ENCODE data around the gene EFTUD2. TPM values are rescaled to one million over a fixed set of nuclear protein-coding genes. Genes with fewer than 3 reads are reported as not detected.

EFTUD2 gene
- total RNA-seq, 4 donors from 2014 or later = 37.4 to 136 (median 65.4) TPM

DNA sequence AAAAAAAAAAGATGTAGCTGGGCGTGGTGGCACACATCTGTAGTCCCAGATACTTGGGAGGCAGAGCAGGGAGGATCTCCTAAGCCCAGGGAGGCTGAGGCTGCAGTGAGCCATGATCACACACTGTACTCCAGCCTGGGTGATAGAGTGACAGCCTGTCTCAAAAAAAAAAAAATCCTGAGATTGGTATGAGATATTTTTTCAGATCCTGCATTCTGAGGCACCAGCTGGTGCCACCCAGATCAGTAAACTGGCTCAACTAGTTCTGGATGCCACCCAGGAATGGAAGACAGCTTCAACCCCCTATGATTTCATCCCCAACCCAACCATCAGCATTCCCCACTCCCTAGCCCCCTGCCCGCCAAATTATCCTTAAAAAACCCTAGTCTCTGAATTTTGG is 62.0 kb downstream of the EFTUD2 start:
- intact Hi-C loops (cut with DNase I; ENCODE audit: low total_unique reads) = no loop called here
- TF ChIP-seq, protein P1, sequence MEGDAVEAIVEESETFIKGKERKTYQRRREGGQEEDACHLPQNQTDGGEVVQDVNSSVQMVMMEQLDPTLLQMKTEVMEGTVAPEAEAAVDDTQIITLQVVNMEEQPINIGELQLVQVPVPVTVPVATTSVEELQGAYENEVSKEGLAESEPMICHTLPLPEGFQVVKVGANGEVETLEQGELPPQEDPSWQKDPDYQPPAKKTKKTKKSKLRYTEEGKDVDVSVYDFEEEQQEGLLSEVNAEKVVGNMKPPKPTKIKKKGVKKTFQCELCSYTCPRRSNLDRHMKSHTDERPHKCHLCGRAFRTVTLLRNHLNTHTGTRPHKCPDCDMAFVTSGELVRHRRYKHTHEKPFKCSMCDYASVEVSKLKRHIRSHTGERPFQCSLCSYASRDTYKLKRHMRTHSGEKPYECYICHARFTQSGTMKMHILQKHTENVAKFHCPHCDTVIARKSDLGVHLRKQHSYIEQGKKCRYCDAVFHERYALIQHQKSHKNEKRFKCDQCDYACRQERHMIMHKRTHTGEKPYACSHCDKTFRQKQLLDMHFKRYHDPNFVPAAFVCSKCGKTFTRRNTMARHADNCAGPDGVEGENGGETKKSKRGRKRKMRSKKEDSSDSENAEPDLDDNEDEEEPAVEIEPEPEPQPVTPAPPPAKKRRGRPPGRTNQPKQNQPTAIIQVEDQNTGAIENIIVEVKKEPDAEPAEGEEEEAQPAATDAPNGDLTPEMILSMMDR (IDR thresholded peaks at IDR 0.05) = no peak
- TF ChIP-seq POLR2A (IDR thresholded peaks at IDR 0.05) (no peak), POLR2AphosphoS5 (IDR thresholded peaks at IDR 0.05) (no peak), EP300 (IDR thresholded peaks at IDR 0.05; ENCODE audit: low read depth) (no peak)

DNA sequence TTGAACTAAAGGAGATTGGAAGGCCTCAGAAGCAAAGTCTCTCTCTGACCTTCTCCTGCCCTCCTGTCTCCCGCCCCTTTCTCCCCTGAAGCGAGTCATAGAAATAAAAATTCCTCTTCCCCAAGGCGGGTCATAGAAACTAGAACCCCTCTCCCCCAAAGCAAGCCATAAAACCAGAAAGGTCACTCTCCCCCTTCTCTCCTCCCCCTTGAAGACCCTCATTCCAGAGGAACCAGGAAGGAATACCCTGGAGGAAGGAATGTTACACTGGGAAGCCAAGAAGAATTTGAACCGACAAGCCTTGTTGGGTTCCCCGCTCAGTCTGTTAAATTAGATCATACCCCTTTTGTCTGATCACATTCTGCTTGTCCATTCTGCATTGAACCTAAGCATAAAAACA is 66.4 kb downstream of the EFTUD2 start:
- in situ Hi-C loops (cut with MboI; ENCODE audit: low pct_ligation_motif_present in 1 of 4, low pct_unique_long_range_greater_than_20kb in 1 of 4, low sequenced_read_pairs in 3 of 4) (no loop called here), intact Hi-C loops (cut with DNase I; ENCODE audit: low total_unique reads) (no loop called here)
- WGBS, 2 donors (ENCODE audit: low coverage in 1 of 2) = 68 to 77% methylated on average over 3 to 5 of the region's 5 CpGs
- Histone ChIP-seq H3K4me1 (peaks cover 0 to 20% (median 12%) of the 10 kb centered on the region in 4 donors), H3K36me3 (no peaks in the 10 kb centered on the region), H3K4me3 (no peak overlapping the region), H3K27me3 (peaks cover 80% of the 10 kb centered on the region), H3K27ac (no peak overlapping the region), H3K9me3 (no peaks in the 10 kb centered on the region)
- TF ChIP-seq POLR2A (IDR thresholded peaks at IDR 0.05) (no peak), POLR2AphosphoS5 (IDR thresholded peaks at IDR 0.05) (no peak), EP300 (IDR thresholded peaks at IDR 0.05; ENCODE audit: low read depth) (no peak)
- TF ChIP-seq, protein P1 (IDR thresholded peaks at IDR 0.05) = no peak
- DNase-seq = no peak

More for the DNA sequence above, 62.0 kb downstream of the EFTUD2 start:
- no peak overlapping the region for H3K27ac ChIP-seq
- peaks cover 39% of the 10 kb centered on the region for H3K27me3 ChIP-seq
- in situ Hi-C loops (cut with MboI; ENCODE audit: low pct_ligation_motif_present in 1 of 4, low pct_unique_long_range_greater_than_20kb in 1 of 4, low sequenced_read_pairs in 3 of 4) = no loop called here
- no peaks in the 10 kb centered on the region for H3K36me3 ChIP-seq
- H3K9me3 ChIP-seq = no peaks in the 10 kb centered on the region
- H3K4me1 ChIP-seq = no peaks in the 10 kb centered on the region
- 26 to 69% methylated on average over 2 of the region's 2 CpGs for WGBS, 2 donors (ENCODE audit: low coverage in 1 of 2)
- H3K4me3 ChIP-seq = no peak overlapping the region
- no peak for DNase-seq

DNA sequence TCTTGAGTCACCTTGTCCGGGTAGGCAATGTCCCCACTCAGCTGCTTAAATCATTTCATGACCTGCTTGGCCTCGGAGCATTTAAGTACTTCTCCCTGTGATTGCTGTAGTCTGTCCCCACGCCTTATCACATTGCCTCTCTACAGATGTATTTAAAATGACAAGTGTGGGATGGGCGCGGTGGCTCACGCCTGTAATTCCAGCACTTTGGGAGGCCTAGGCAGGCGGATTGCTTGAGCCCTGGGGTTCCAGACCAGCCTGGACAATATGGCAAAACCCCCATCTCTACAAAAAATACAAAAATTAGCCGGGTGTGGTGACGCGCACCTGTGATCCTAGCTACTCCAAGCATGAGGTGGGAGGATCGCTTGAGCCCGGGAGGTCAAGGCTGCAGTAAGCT is 67.9 kb downstream of the EFTUD2 start:
- Histone ChIP-seq H3K4me3 (no peak overlapping the region), H3K4me1 (peaks cover 0 to 20% (median 12%) of the 10 kb centered on the region in 4 donors), H3K9me3 (no peaks in the 10 kb centered on the region), H3K27me3 (peaks cover 94% of the 10 kb centered on the region), H3K27ac (no peak overlapping the region), H3K36me3 (no peaks in the 10 kb centered on the region)
- TF ChIP-seq POLR2AphosphoS5 (IDR thresholded peaks at IDR 0.05) = no peak
- TF ChIP-seq, protein P1 (IDR thresholded peaks at IDR 0.05) = no peak
- no peak for TF ChIP-seq EP300 (IDR thresholded peaks at IDR 0.05; ENCODE audit: low read depth)
- TF ChIP-seq POLR2A (IDR thresholded peaks at IDR 0.05) = no peak
- intact Hi-C loops (cut with DNase I; ENCODE audit: low total_unique reads) = no loop called here
- DNase-seq = no peak
- in situ Hi-C loops (cut with MboI; ENCODE audit: low pct_ligation_motif_present in 1 of 4, low pct_unique_long_range_greater_than_20kb in 1 of 4, low sequenced_read_pairs in 3 of 4) = no loop called here
- 77% methylated on average over 12 of the region's 12 CpGs; no CpG with 5 or more reads in 1 of the 2 donors for WGBS, 2 donors (ENCODE audit: low coverage in 1 of 2)

DNA sequence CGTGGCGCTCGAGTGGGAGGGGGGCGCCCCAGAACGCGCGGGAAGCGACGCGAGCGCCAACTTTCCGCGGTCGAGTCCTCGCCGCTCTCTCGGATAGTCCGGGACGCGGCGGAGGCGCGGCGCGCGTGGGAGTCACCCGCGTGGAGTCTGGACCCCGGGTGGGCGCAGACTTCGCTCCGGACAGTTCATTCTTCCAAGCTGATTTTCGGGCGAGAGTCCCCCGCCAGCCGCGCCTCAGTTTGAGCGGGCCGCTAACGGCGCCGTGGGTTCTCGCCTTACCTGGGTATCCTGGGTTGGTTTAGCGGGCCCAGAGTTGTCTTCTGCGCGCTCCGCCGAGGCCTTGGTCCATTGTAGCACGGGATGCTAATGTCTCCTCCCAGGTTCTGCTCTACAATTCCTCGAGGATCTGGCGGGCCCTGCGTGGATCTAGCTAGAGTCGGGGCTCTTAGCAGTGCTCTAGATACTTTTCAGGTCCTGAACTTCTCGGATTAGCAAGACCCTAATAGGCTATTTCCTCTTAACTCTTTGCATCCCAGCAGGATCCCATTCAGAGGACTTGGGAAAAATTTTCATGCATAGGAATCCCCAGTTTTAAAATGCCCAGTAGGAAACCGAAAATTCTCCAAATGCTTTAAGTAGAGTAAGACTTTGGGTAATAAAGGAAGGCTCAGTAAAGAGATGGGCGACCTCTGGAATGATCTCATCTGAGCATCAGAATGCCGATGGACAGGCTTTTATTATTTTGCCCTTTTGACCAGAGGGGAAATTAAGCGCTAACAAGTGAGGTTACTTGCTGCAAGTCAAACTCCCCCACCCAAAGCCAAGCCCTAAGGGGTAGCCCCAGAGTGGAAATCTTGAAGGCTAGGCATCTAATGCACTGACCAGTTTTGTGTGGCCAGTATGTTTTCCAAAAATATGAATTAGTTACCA is 68.6 kb downstream of the EFTUD2 start:
- intact Hi-C loops (cut with DNase I; ENCODE audit: low total_unique reads) = no loop called here
- H3K27ac ChIP-seq = peak overlapping the region; percentile 81 to 89 (median 86)
- 5 to 11% methylated on average over 3 to 35 of the region's 58 CpGs for WGBS, 2 donors (ENCODE audit: low coverage in 1 of 2)
- TF ChIP-seq EP300 (IDR thresholded peaks at IDR 0.05; ENCODE audit: low read depth) (no peak), POLR2A (IDR thresholded peaks at IDR 0.05) (no peak), POLR2AphosphoS5 (IDR thresholded peaks at IDR 0.05) (no peak)
- TF ChIP-seq, protein P1 (IDR thresholded peaks at IDR 0.05) = no peak
- DNase-seq = peak; percentile 10
- H3K9me3 ChIP-seq = no peaks in the 10 kb centered on the region
- in situ Hi-C loops (cut with MboI; ENCODE audit: low pct_ligation_motif_present in 1 of 4, low pct_unique_long_range_greater_than_20kb in 1 of 4, low sequenced_read_pairs in 3 of 4) = no loop called here
- H3K27me3 ChIP-seq = peaks cover 95% of the 10 kb centered on the region
- no peaks in the 10 kb centered on the region for H3K36me3 ChIP-seq
- peaks cover 0 to 20% (median 12%) of the 10 kb centered on the region in 4 donors for H3K4me1 ChIP-seq
- peak overlapping the region; percentile 37 to 67 (median 46) for H3K4me3 ChIP-seq
